ENCODE data around the gene EFHC2.
"Not testable (repeated sequence)": the region's sequence is repeated elsewhere in the genome, so short reads cannot be mapped to it uniquely, and the experiment has no call there.

EFHC2 gene

GRCh38 chrX:44291468-44292092, 51.9 kb downstream of the EFHC2 start:
- no peak for DNase-seq

- no peak for DNase-seq
These were observed 52.8 kb downstream of the EFHC2 start for GRCh38 chrX:44290718-44291117.

GRCh38 chrX:44282753-44283152, 60.7 kb downstream of the EFHC2 start:
- no peak for DNase-seq

- no peak for DNase-seq
These were observed 63.4 kb downstream of the EFHC2 start for GRCh38 chrX:44280116-44280515.

- no peak for DNase-seq
These were observed 69.4 kb downstream of the EFHC2 start for GRCh38 chrX:44274096-44274495.

- no peak for DNase-seq
These were observed 75.6 kb downstream of the EFHC2 start for GRCh38 chrX:44267861-44268260.

GRCh38 chrX:44267116-44267515, 76.4 kb downstream of the EFHC2 start:
- DNase-seq: no peak

GRCh38 chrX:44265559-44265958, 77.9 kb downstream of the EFHC2 start:
- no peak for DNase-seq

- DNase-seq: no peak
These were observed 78.5 kb downstream of the EFHC2 start for GRCh38 chrX:44264936-44265335.

- no peak for DNase-seq
These were observed 82.2 kb downstream of the EFHC2 start for GRCh38 chrX:44261286-44261685.

GRCh38 chrX:44260609-44261008, 82.9 kb downstream of the EFHC2 start:
- no peak for DNase-seq

GRCh38 chrX:44255742-44256141, 87.7 kb downstream of the EFHC2 start:
- not testable (repeated sequence) for DNase-seq

GRCh38 chrX:44253575-44253942, 89.9 kb downstream of the EFHC2 start:
- DNase-seq: no peak

- DNase-seq: peak; percentile 23
These were observed 90.5 kb downstream of the EFHC2 start for GRCh38 chrX:44252688-44253574.

GRCh38 chrX:44247468-44247867, 96.0 kb downstream of the EFHC2 start:
- DNase-seq: no peak

GRCh38 chrX:44246826-44247225, 96.6 kb downstream of the EFHC2 start:
- no peak for DNase-seq

GRCh38 chrX:44245733-44246132, 97.7 kb downstream of the EFHC2 start:
- DNase-seq: no peak

- peak; percentile 31 for DNase-seq
These were observed 99.5 kb downstream of the EFHC2 start for GRCh38 chrX:44244008-44244407.

GRCh38 chrX:44241546-44241945, 101.9 kb downstream of the EFHC2 start:
- DNase-seq: no peak

GRCh38 chrX:44240036-44240435, 103.4 kb downstream of the EFHC2 start:
- DNase-seq: no peak

- DNase-seq: no peak
These were observed 104.4 kb downstream of the EFHC2 start for GRCh38 chrX:44239036-44239435.

GRCh38 chrX:44235534-44235933, 107.9 kb downstream of the EFHC2 start:
- no peak for DNase-seq

- no peak for DNase-seq
These were observed 108.9 kb downstream of the EFHC2 start for GRCh38 chrX:44234541-44234940.

- no peak for DNase-seq
These were observed 109.4 kb downstream of the EFHC2 start for GRCh38 chrX:44234116-44234515.
